NCI-H526 (cell line): ENCODE measurements around the gene PPT1.
A peak's percentile ranks its signal among the peaks of the same experiment; 100 is the strongest.
"Not testable (repeated sequence)": the region's sequence is repeated elsewhere in the genome, so short reads cannot be mapped to it uniquely, and the experiment has no call there.

Experiments
- DNase-seq, 2 experiments: peaks; one replicate each; lab custom pipeline; 2025; lab: John Stamatoyannopoulos, UW

Gene PPT1

GRCh38 chr1:40057310-40058030 is 39.6 kb downstream of the PPT1 start:
- DNase-seq = no peak

GRCh38 chr1:40056519-40057309 is 40.3 kb downstream of the PPT1 start:
- DNase-seq = no peak

- DNase-seq = no peak
Observed at GRCh38 chr1:40053138-40053887, 43.7 kb downstream of the PPT1 start.

GRCh38 chr1:40050863-40051262 is 46.2 kb downstream of the PPT1 start:
- no peak for DNase-seq

- DNase-seq = no peak
Observed at GRCh38 chr1:40049725-40050124, 47.3 kb downstream of the PPT1 start.

- no peak for DNase-seq
Observed at GRCh38 chr1:40047769-40048168, 49.3 kb downstream of the PPT1 start.

- no peak for DNase-seq
Observed at GRCh38 chr1:40047276-40047675, 49.8 kb downstream of the PPT1 start.

- no peak for DNase-seq
Observed at GRCh38 chr1:40045766-40046165, 51.3 kb downstream of the PPT1 start.

GRCh38 chr1:40045182-40045581 is 51.9 kb downstream of the PPT1 start:
- no peak for DNase-seq

GRCh38 chr1:40044110-40044509 is 52.9 kb downstream of the PPT1 start:
- no peak for DNase-seq

- no peak for DNase-seq
Observed at GRCh38 chr1:40042341-40042740, 54.7 kb downstream of the PPT1 start.

- no peak for DNase-seq
Observed at GRCh38 chr1:40041466-40041838, 55.6 kb downstream of the PPT1 start.

- peak; percentile 99 to 100 for DNase-seq
Observed at GRCh38 chr1:40040511-40041465, 56.3 kb downstream of the PPT1 start, which contains the start of gene CAP1. Gene CAP1, plus strand, starts transcription at chr1:40040729. Its CDS starts 18,618 bp downstream, at chr1:40059347.

GRCh38 chr1:40039757-40040510 is 57.1 kb downstream of the PPT1 start:
- DNase-seq = peak; percentile 72 to 91

- DNase-seq = peak in 1 of 2 experiments; percentile 61
Observed at GRCh38 chr1:40039245-40039756, 57.8 kb downstream of the PPT1 start.

- no peak for DNase-seq
Observed at GRCh38 chr1:40038697-40039096, 58.4 kb downstream of the PPT1 start.

- not testable (repeated sequence) for DNase-seq
Observed at GRCh38 chr1:40037254-40037653, 59.8 kb downstream of the PPT1 start.

GRCh38 chr1:40036574-40036973 is 60.5 kb downstream of the PPT1 start:
- no peak for DNase-seq

- no peak for DNase-seq
Observed at GRCh38 chr1:40034869-40035268, 62.2 kb downstream of the PPT1 start.

- DNase-seq = peak; percentile 25 to 79
Observed at GRCh38 chr1:40032240-40032891, 64.7 kb downstream of the PPT1 start.
